ENCODE measurements around the gene RASGRP1. TPM values are rescaled to one million over a fixed set of nuclear protein-coding genes. Genes with fewer than 3 reads are reported as not detected.

Gene RASGRP1
- total and polyA plus RNA-seq, 10 donors = 1.5 to 25.0 (median 14.6) TPM

GRCh38 chr15:38517312-38517975, 47.2 kb downstream of the RASGRP1 start:
- 73 to 86% (median 82%) methylated on average over 2 of the region's 2 CpGs for WGBS, 5 donors
- intact Hi-C loops (cut with DNase I; ENCODE audit: low total_unique reads) = no loop called here
- H3K4me1 ChIP-seq = peaks cover 0 to 10% (median 3%) of the 10 kb centered on the region in 6 donors

GRCh38 chr15:38516626-38517025, 48.0 kb downstream of the RASGRP1 start:
- no peak for TF ChIP-seq POLR2A (IDR thresholded peaks at IDR 0.05)
- TF ChIP-seq CTCF (IDR thresholded peaks at IDR 0.05 in 8 of 11, conservative IDR thresholded peaks at IDR 0.05 in 3 of 11) = no peak
- TF ChIP-seq POLR2AphosphoS5 (IDR thresholded peaks at IDR 0.05) = no peak
- intact Hi-C loops (cut with DNase I; ENCODE audit: low total_unique reads) = no loop called here
- Histone ChIP-seq H3K27me3 (replicated peaks in 1 of 7) (no peaks in the 10 kb centered on the region), H3K27ac (no peak overlapping the region), H3K36me3 (peaks cover 0 to 71% (median 6%) of the 10 kb centered on the region in 6 donors), H3K4me1 (peaks cover 0 to 10% (median 3%) of the 10 kb centered on the region in 6 donors), H3K4me3 (no peak overlapping the region), H3K9me3 (no peaks in the 10 kb centered on the region)
- 85 to 94% (median 89%) methylated on average over 5 of the region's 5 CpGs for WGBS, 5 donors
- no peak for DNase-seq

More at GRCh38 chr15:38517312-38517975, 47.2 kb downstream of the RASGRP1 start:
- no peaks in the 10 kb centered on the region for H3K9me3 ChIP-seq
- H3K4me3 ChIP-seq = no peak overlapping the region
- H3K36me3 ChIP-seq = peaks cover 0 to 63% (median 6%) of the 10 kb centered on the region in 6 donors
- no peaks in the 10 kb centered on the region for H3K27me3 ChIP-seq (replicated peaks in 1 of 7)
- no peak for TF ChIP-seq CTCF (IDR thresholded peaks at IDR 0.05 in 8 of 11, conservative IDR thresholded peaks at IDR 0.05 in 3 of 11)
- TF ChIP-seq POLR2AphosphoS5 (IDR thresholded peaks at IDR 0.05) = no peak
- TF ChIP-seq POLR2A (IDR thresholded peaks at IDR 0.05) = no peak
- DNase-seq = no peak
- H3K27ac ChIP-seq = no peak overlapping the region

GRCh38 chr15:38514601-38515000, 50.0 kb downstream of the RASGRP1 start:
- intact Hi-C loops (cut with DNase I; ENCODE audit: low total_unique reads) = no loop called here
- Histone ChIP-seq H3K9me3 (no peaks in the 10 kb centered on the region), H3K27me3 (replicated peaks in 1 of 7) (no peaks in the 10 kb centered on the region), H3K4me1 (peaks cover 0 to 10% (median 3%) of the 10 kb centered on the region in 6 donors), H3K27ac (no peak overlapping the region), H3K36me3 (peaks cover 0 to 92% (median 8%) of the 10 kb centered on the region in 6 donors), H3K4me3 (no peak overlapping the region)
- TF ChIP-seq POLR2A (IDR thresholded peaks at IDR 0.05) (no peak), CTCF (IDR thresholded peaks at IDR 0.05 in 8 of 11, conservative IDR thresholded peaks at IDR 0.05 in 3 of 11) (no peak), POLR2AphosphoS5 (IDR thresholded peaks at IDR 0.05) (no peak)
- 39 to 55% (median 48%) methylated on average over 2 of the region's 2 CpGs for WGBS, 5 donors
- DNase-seq = no peak

GRCh38 chr15:38512901-38513300, 51.7 kb downstream of the RASGRP1 start:
- H3K27me3 ChIP-seq (replicated peaks in 1 of 7) = no peaks in the 10 kb centered on the region
- WGBS, 5 donors = 76 to 89% (median 86%) methylated on average over 1 of the region's 1 CpG
- TF ChIP-seq CTCF (IDR thresholded peaks at IDR 0.05 in 8 of 11, conservative IDR thresholded peaks at IDR 0.05 in 3 of 11) (no peak), POLR2AphosphoS5 (IDR thresholded peaks at IDR 0.05) (no peak), POLR2A (IDR thresholded peaks at IDR 0.05) (no peak)
- no peak overlapping the region for H3K27ac ChIP-seq
- peaks cover 0 to 10% (median 3%) of the 10 kb centered on the region in 6 donors for H3K4me1 ChIP-seq
- no peaks in the 10 kb centered on the region for H3K9me3 ChIP-seq
- H3K4me3 ChIP-seq = no peak overlapping the region
- no peak for DNase-seq
- intact Hi-C loops (cut with DNase I; ENCODE audit: low total_unique reads) = no loop called here
- peaks cover 0 to 96% (median 8%) of the 10 kb centered on the region in 6 donors for H3K36me3 ChIP-seq
